Neural progenitor cell (in vitro differentiated cells): ENCODE data around the gene CCR6.

ENCODE experiments used
- EZH2 ChIP-seq: fragments of 200-600 bp; sonication (generic); IDR thresholded peaks from 2 replicates; pipeline ENCODE4 v1.6.1; 2017; ENCODE audit warnings: antibody characterized with exemption, mild to moderate bottlenecking, moderate library complexity
- EZH2phosphoT487 ChIP-seq: fragments of 200-600 bp; sonication (generic); IDR thresholded peaks from 2 replicates; pipeline ENCODE4 v1.6.1; 2017; ENCODE audit warnings: antibody characterized with exemption
- TF ChIP-seq, protein P1 (sequence below): fragments of 200-600 bp; sonication (generic); IDR thresholded peaks from 2 replicates; pipeline ENCODE4 v1.5.1; 2017; ENCODE audit warnings: antibody characterized with exemption, mild to moderate bottlenecking

GRCh38 chr6:167146977-167147376 lies 24.1 kb downstream of the CCR6 start:
- TF ChIP-seq, protein P1, sequence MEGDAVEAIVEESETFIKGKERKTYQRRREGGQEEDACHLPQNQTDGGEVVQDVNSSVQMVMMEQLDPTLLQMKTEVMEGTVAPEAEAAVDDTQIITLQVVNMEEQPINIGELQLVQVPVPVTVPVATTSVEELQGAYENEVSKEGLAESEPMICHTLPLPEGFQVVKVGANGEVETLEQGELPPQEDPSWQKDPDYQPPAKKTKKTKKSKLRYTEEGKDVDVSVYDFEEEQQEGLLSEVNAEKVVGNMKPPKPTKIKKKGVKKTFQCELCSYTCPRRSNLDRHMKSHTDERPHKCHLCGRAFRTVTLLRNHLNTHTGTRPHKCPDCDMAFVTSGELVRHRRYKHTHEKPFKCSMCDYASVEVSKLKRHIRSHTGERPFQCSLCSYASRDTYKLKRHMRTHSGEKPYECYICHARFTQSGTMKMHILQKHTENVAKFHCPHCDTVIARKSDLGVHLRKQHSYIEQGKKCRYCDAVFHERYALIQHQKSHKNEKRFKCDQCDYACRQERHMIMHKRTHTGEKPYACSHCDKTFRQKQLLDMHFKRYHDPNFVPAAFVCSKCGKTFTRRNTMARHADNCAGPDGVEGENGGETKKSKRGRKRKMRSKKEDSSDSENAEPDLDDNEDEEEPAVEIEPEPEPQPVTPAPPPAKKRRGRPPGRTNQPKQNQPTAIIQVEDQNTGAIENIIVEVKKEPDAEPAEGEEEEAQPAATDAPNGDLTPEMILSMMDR: no peak
- TF ChIP-seq EZH2phosphoT487: no peak
- TF ChIP-seq EZH2: no peak
